Upper lobe of left lung (tissue), 6 donors: ENCODE results near the gene KDSR. TPM values are rescaled to one million over a fixed set of nuclear protein-coding genes. Genes with fewer than 3 reads are reported as not detected.
A peak's percentile ranks its signal among the peaks of the same experiment; 100 is the strongest.

Experiments
- ATAC-seq, 2 donors: fragments of 200-7000 bp; cut with Tn5 transposase; one replicate each; pipeline ENCODE4 v1.9.1; 2022; ENCODE audit warnings: mild to moderate bottlenecking in 2 of 2, moderate library complexity in 2 of 2; ENCODE audit not compliant: low FRiP score in 2 of 2
- DNase-seq, 2 donors: peaks; one replicate each; pipeline ENCODE4 v3.0.0-alpha.2; 2019 to 2020
- H3K27ac ChIP-seq, 4 donors: fragments of 200-600 bp; sonication (generic); one replicate each; pipeline ENCODE4 v1.5.1; 2016 to 2019
- H3K27me3 ChIP-seq, 4 donors: fragments of 200-600 bp; sonication (generic); one replicate each; pipeline ENCODE4 v1.5.1; 2017 to 2019
- H3K36me3 ChIP-seq, 4 donors: fragments of 200-600 bp; sonication (generic); one replicate each; pipeline ENCODE4 v1.5.1; 2016 to 2019
- H3K4me1 ChIP-seq, 4 donors: fragments of 200-600 bp; sonication (generic); one replicate each; pipeline ENCODE4 v1.5.1; 2018 to 2019
- H3K4me3 ChIP-seq, 4 donors: fragments of 200-600 bp; sonication (generic); one replicate each; pipeline ENCODE4 v1.5.1; 2017 to 2019; ENCODE audit warnings: mild to moderate bottlenecking in 2 of 4, moderate library complexity in 1 of 4
- H3K9me3 ChIP-seq, 4 donors: fragments of 200-600 bp; sonication (generic); one replicate each; pipeline ENCODE4 v1.5.1; 2018 to 2019
- EP300 ChIP-seq, 4 donors: sonication (generic); formaldehyde crosslinking; IDR thresholded peaks; one replicate each; pipeline ENCODE4 v1.5.1; 2017; ENCODE audit warnings: antibody characterized with exemption in 4 of 4, control low read depth in 2 of 4
- POLR2A ChIP-seq, 4 donors: fragments of 450-650 bp; IDR thresholded peaks; one replicate each; pipeline ENCODE4 v1.5.1; 2016 to 2017; ENCODE audit warnings: antibody characterized with exemption in 4 of 4, mild to moderate bottlenecking in 2 of 4
- POLR2AphosphoS5 ChIP-seq, 2 donors: sonication (generic); formaldehyde crosslinking; IDR thresholded peaks; one replicate each; pipeline ENCODE4 v1.5.1; 2017; ENCODE audit warnings: antibody characterized with exemption in 2 of 2
- WGBS, 2 donors: methylation state at CpG; one replicate each; pipeline ENCODE4 v1.1.5; 2017 to 2018; 5-methylcytosine and 5-hydroxymethylcytosine counted together
- total RNA-seq, 6 donors: library from RNA; depleted of rRNA in 4 of 6; stranded (reverse); fragments of >200 nt in 4 of 6; gene quantifications; one replicate each; pipeline versions ENCODE4 v1.1.0 to v1.2.1, GENCODE V29; 2016 to 2021
- TF ChIP-seq, protein P1 (sequence below), 6 experiments: fragments of 450-650 bp in 4 of 6; fragments of 200-600 bp in 2 of 6; sonication (generic) in 2 of 6; IDR thresholded peaks; one replicate each; pipeline ENCODE4 v1.5.1; 2016 to 2019; ENCODE audit warnings: antibody characterized with exemption in 6 of 6
- donor health status: DM: no; HTN: no; CAD: no; lungs with moderate emphysema.
- donor health status: DM: no; HTN: yes; CAD: no; lungs with severe emphysema.

The KDSR gene
- total RNA-seq, 6 donors from 2014 or later, result 26.2 to 68.8 (median 45.2) TPM

DNA sequence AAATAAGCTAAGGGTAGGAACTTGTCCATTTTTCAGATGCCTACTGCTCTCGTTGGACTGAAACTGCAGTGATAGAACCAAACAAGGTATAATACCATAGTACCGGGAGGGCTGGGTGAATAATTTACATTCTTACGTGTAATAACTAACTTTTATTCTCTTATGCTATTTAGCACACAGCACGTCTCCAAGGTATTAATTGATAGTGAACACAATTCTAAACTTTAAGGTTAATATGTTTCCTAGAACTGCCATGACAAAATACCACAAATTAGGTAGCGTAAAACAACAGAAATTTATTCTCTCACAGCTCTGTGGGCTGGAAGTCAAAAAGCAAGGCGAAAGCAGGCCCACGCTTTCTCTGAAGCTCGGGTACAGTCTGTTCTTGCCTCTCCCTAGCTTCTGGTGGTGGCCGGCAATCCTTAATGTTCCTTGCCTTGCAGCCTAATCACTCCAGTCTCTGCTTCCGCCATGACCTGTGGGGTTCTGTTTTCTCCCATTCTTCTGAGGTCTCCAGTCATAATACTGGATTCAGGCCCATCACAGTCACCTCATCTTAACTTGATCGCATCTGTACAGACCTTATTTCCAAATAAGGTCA, 41.8 kb downstream of the KDSR start:
- peaks cover 6 to 18% (median 13%) of the 10 kb centered on the region in 4 donors for H3K4me1 ChIP-seq
- DNase-seq (no peak), ATAC-seq (no peak)
- no peak overlapping the region for H3K4me3 ChIP-seq
- peaks cover 0 to 1% (median 0%) of the 10 kb centered on the region in 4 donors for H3K36me3 ChIP-seq
- 89 to 92% methylated on average over 11 of the region's 11 CpGs for WGBS, 2 donors
- H3K27ac ChIP-seq, result no peak overlapping the region
- no peaks in the 10 kb centered on the region for H3K27me3 ChIP-seq
- TF ChIP-seq, protein P1, sequence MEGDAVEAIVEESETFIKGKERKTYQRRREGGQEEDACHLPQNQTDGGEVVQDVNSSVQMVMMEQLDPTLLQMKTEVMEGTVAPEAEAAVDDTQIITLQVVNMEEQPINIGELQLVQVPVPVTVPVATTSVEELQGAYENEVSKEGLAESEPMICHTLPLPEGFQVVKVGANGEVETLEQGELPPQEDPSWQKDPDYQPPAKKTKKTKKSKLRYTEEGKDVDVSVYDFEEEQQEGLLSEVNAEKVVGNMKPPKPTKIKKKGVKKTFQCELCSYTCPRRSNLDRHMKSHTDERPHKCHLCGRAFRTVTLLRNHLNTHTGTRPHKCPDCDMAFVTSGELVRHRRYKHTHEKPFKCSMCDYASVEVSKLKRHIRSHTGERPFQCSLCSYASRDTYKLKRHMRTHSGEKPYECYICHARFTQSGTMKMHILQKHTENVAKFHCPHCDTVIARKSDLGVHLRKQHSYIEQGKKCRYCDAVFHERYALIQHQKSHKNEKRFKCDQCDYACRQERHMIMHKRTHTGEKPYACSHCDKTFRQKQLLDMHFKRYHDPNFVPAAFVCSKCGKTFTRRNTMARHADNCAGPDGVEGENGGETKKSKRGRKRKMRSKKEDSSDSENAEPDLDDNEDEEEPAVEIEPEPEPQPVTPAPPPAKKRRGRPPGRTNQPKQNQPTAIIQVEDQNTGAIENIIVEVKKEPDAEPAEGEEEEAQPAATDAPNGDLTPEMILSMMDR (IDR thresholded peaks at IDR 0.05), result no peak
- TF ChIP-seq POLR2AphosphoS5 (IDR thresholded peaks at IDR 0.05), result no peak
- no peak for TF ChIP-seq POLR2A (IDR thresholded peaks at IDR 0.05)
- no peak for TF ChIP-seq EP300 (IDR thresholded peaks at IDR 0.05)
- no peaks in the 10 kb centered on the region for H3K9me3 ChIP-seq

GRCh38 chr18:63322908-63323634, 43.9 kb downstream of the KDSR start:
- Histone ChIP-seq H3K9me3 (no peaks in the 10 kb centered on the region), H3K27ac (peak overlapping the region in 2 of 4 donors; percentile 16 to 32), H3K4me3 (no peak overlapping the region), H3K4me1 (peaks cover 12 to 33% (median 25%) of the 10 kb centered on the region in 4 donors), H3K36me3 (no peaks in the 10 kb centered on the region), H3K27me3 (peaks cover 0 to 5% (median 2%) of the 10 kb centered on the region in 4 donors)
- WGBS, 2 donors, result 28 to 30% methylated on average over 8 of the region's 8 CpGs
- TF ChIP-seq, protein P1 (IDR thresholded peaks at IDR 0.05), result peak; percentile 56 to 84 (median 75)
- TF ChIP-seq POLR2A (IDR thresholded peaks at IDR 0.05), result no peak
- DNase-seq, result peak in 1 of 2 donors; percentile 47
- ATAC-seq, result peak in 1 of 2 donors; percentile 53

DNA sequence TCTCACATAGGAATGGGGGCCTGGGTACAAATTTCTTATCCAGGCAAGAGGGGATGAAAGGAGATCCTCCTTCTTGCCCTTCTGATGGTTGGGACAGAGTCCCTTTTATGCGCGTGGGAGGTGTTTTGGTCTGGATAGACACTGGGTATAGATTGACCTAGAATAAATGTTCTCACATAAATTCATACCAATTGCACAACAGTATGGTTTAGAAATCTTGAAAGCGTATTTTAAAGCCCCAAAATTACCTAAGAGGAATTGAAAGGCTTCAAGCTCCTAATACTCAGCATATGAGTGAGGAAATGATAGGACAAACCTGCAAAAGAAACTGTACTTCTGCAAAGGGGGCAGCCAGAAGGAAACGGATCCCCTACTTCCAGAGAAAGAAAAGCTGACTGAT, 44.8 kb downstream of the KDSR start:
- H3K4me3 ChIP-seq, result no peak overlapping the region
- DNase-seq (no peak), ATAC-seq (no peak)
- H3K4me1 ChIP-seq, result peaks cover 13 to 37% (median 25%) of the 10 kb centered on the region in 4 donors
- H3K36me3 ChIP-seq, result no peaks in the 10 kb centered on the region
- TF ChIP-seq POLR2AphosphoS5 (IDR thresholded peaks at IDR 0.05) (no peak), EP300 (IDR thresholded peaks at IDR 0.05) (no peak), POLR2A (IDR thresholded peaks at IDR 0.05) (no peak)
- TF ChIP-seq, protein P1 (IDR thresholded peaks at IDR 0.05), result no peak
- H3K9me3 ChIP-seq, result no peaks in the 10 kb centered on the region
- H3K27ac ChIP-seq, result peak overlapping the region in 2 of 4 donors; percentile 32 to 37
- peaks cover 0 to 5% (median 2%) of the 10 kb centered on the region in 4 donors for H3K27me3 ChIP-seq
- WGBS, 2 donors, result 62 to 66% methylated on average over 4 of the region's 4 CpGs

GRCh38 chr18:63321291-63321690, 45.7 kb downstream of the KDSR start:
- WGBS, 2 donors, result 80 to 85% methylated on average over 9 of the region's 9 CpGs
- Histone ChIP-seq H3K9me3 (no peaks in the 10 kb centered on the region), H3K4me3 (peak overlapping the region in 1 of 4 donors; percentile 90), H3K27me3 (peaks cover 0 to 5% (median 2%) of the 10 kb centered on the region in 4 donors), H3K27ac (peak overlapping the region in 1 of 4 donors; percentile 63), H3K36me3 (no peaks in the 10 kb centered on the region), H3K4me1 (peaks cover 13 to 37% (median 25%) of the 10 kb centered on the region in 4 donors)
- no peak for DNase-seq
- ATAC-seq, result no peak
- TF ChIP-seq POLR2A (IDR thresholded peaks at IDR 0.05), result no peak
- no peak for TF ChIP-seq POLR2AphosphoS5 (IDR thresholded peaks at IDR 0.05)
- TF ChIP-seq, protein P1 (IDR thresholded peaks at IDR 0.05), result no peak
- no peak for TF ChIP-seq EP300 (IDR thresholded peaks at IDR 0.05)
